GM12873 (cell line): ENCODE data around the gene VSIG2.

Experiments used
- CTCF ChIP-seq: IDR thresholded peaks from 2 replicates; pipeline ENCODE4 v1.5.1; 2012; ENCODE audit warnings: low read depth, mild to moderate bottlenecking, moderate library complexity, low read length, control low read depth; ENCODE audit not compliant: insufficient read depth; ENCODE audit errors: missing control alignments

VSIG2 gene

GRCh38 chr11:124716591-124716990, 35.5 kb downstream of the VSIG2 start:
- TF ChIP-seq CTCF, result no peak

GRCh38 chr11:124712392-124712791, 39.7 kb downstream of the VSIG2 start:
- no peak for TF ChIP-seq CTCF

GRCh38 chr11:124707829-124708228, 44.2 kb downstream of the VSIG2 start:
- TF ChIP-seq CTCF, result no peak

GRCh38 chr11:124700028-124700427, 52.0 kb downstream of the VSIG2 start:
- no peak for TF ChIP-seq CTCF

GRCh38 chr11:124699547-124699946, 52.5 kb downstream of the VSIG2 start:
- TF ChIP-seq CTCF, result no peak
